Lower leg skin (tissue), 4 donors: ENCODE results near the gene SNX14. TPM values are rescaled to one million over a fixed set of nuclear protein-coding genes. Genes with fewer than 3 reads are reported as not detected.
"Not testable (repeated sequence)": the region's sequence is repeated elsewhere in the genome, so short reads cannot be mapped to it uniquely, and the experiment has no call there.

Experiments
- DNase-seq, 2 donors: peaks; one replicate each; pipeline ENCODE4 v3.0.0-alpha.2; 2019; ENCODE audit warnings: low spot score in 2 of 2
- H3K4me3 ChIP-seq: fragments of 200-600 bp; sonication (generic); 2 replicates; pipeline ENCODE4 v1.5.1; 2017; ENCODE audit warnings: mild to moderate bottlenecking, low read depth; ENCODE audit not compliant: poor library complexity, severe bottlenecking
- POLR2A ChIP-seq, 2 donors: fragments of 450-650 bp; IDR thresholded peaks; one replicate each; pipeline ENCODE4 v1.6.1; 2016 to 2017; ENCODE audit warnings: antibody characterized with exemption in 2 of 2, mild to moderate bottlenecking in 1 of 2, moderate library complexity in 1 of 2
- WGBS, 2 donors: methylation state at CpG; one replicate each; pipeline ENCODE4 v1.1.5; 2018; 5-methylcytosine and 5-hydroxymethylcytosine counted together
- intact Hi-C: fragments of 100-400 bp; cut with DNase I; formaldehyde crosslinking; loops from one replicate; pipeline ENCODE4 v1.15.0; 2023; ENCODE audit warnings: low total_unique reads
- total RNA-seq, 4 donors: library from RNA; depleted of rRNA; stranded (reverse); fragments of >200 nt; gene quantifications; one replicate each; pipeline ENCODE4 v1.1.0, GENCODE V29; 2016
- TF ChIP-seq, protein P1 (sequence below), 3 donors: fragments of 450-650 bp; IDR thresholded peaks; one replicate each; pipeline ENCODE4 v1.5.1; 2016; ENCODE audit warnings: antibody characterized with exemption in 3 of 3, mild to moderate bottlenecking in 3 of 3, moderate library complexity in 2 of 3

Gene SNX14
- total RNA-seq, 4 donors from 2014 or later, result 38.3 to 75.3 (median 56.6) TPM

DNA sequence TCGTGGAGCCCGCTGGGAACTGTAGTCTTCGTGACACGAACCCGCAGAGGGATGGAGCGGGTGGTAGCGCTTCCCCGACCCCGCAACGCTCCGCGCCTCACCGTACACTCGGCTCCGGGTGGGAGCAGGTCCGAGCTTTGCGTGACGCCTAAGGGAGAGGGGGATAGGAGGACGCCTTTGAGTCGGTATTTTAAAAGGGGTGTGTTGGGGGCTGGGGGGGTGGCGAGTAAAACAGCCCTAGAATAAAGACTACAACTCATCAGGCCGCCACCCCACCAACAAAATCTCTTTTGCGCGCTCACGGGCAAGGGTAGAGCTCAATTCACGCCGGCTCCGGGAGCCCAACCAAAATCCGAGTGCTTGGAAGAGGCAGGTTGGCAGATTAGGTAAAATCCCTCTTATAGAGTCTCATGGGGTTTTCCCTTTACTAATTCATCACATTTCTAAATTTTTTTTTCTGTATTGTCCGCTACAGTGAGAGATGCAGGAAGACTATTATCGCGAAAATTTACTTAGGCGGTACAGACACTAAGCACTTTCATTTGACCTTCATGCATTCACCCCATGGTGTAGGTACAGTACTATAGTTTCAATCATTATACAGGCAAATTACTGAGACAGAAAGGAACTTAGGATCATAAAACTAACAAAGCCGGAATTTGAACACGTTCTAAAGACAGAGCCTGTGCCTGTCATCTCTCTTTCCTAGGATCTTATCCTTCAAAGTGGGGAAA lies 706 bp upstream of the SNX14 start:
- intact Hi-C loops, result no loop called here
- WGBS, 2 donors, result 1% methylated on average over 35 of the region's 35 CpGs

DNA sequence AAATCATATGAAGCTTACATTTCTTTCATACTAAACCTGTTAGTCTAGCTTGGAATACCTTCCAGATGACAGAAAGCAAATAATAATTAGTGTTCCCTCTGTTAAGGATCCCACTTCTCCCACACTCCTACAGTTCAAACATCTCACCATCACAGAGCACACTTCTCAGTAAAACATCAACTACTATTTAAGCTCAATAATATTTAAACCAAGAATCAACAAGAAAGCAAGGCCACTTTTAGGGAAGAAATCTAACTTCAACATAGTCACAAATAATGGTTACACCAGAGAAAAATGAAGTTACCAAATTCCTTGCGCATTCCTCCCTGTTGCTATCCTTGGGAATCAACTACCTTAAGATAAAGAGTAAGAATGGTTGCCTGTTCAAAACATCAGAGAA lies 1.6 kb downstream of the SNX14 start:
- WGBS, 2 donors, result 95 to 100% methylated on average over 1 of the region's 1 CpG
- intact Hi-C loops, result no loop called here
- TF ChIP-seq POLR2A (IDR thresholded peaks at IDR 0.05), result no peak
- TF ChIP-seq, protein P1, sequence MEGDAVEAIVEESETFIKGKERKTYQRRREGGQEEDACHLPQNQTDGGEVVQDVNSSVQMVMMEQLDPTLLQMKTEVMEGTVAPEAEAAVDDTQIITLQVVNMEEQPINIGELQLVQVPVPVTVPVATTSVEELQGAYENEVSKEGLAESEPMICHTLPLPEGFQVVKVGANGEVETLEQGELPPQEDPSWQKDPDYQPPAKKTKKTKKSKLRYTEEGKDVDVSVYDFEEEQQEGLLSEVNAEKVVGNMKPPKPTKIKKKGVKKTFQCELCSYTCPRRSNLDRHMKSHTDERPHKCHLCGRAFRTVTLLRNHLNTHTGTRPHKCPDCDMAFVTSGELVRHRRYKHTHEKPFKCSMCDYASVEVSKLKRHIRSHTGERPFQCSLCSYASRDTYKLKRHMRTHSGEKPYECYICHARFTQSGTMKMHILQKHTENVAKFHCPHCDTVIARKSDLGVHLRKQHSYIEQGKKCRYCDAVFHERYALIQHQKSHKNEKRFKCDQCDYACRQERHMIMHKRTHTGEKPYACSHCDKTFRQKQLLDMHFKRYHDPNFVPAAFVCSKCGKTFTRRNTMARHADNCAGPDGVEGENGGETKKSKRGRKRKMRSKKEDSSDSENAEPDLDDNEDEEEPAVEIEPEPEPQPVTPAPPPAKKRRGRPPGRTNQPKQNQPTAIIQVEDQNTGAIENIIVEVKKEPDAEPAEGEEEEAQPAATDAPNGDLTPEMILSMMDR (IDR thresholded peaks at IDR 0.05), result no peak
- no peak for DNase-seq
- H3K4me3 ChIP-seq, result no peak overlapping the region

More for the DNA sequence above, 706 bp upstream of the SNX14 start:
- peak overlapping the region; percentile 41 for H3K4me3 ChIP-seq
- DNase-seq, result no peak
- TF ChIP-seq POLR2A (IDR thresholded peaks at IDR 0.05), result no peak
- TF ChIP-seq, protein P1 (IDR thresholded peaks at IDR 0.05), result no peak

DNA sequence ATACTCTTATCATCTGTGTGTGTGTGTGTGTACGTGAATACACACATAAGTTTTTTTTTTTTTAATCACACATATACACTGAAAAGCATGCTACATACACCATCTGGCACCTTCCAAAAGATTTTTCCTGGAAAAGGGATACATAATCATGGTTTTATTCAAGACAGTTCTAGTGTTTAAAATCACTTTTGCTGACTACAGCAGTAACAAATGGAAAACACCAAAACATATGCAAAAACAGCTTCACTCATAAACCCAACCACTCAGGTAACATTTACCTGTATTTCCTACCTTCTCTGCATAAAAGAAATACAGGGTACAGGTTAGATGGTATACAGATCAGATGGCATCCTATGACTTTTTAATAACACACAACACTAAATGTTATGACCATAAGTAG lies 2.5 kb downstream of the SNX14 start:
- intact Hi-C loops, result no loop called here

DNA sequence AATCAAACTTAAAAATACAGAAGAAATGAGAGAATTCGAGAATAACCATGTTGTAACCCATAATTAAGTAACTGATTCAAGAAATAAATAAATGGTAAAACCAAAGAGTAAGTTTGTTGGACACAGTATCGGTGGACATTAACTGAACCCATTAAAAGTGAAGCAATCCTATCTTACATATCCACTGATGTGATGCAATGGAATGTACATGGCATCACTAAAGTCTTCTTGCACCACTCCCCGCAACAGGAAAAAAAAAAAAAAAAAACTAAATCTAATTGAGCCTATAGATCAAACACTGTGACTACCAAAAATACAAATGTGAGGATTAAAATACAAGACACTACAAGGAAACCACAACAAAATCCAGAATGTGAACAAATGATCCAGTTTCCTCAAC lies 7.9 kb downstream of the SNX14 start:
- intact Hi-C loops, result no loop called here
- WGBS, 2 donors, result 86 to 92% methylated on average over 3 of the region's 3 CpGs

More for the DNA sequence above, 2.5 kb downstream of the SNX14 start:
- no peak overlapping the region for H3K4me3 ChIP-seq
- no peak for TF ChIP-seq POLR2A (IDR thresholded peaks at IDR 0.05)
- TF ChIP-seq, protein P1 (IDR thresholded peaks at IDR 0.05), result no peak
- 98 to 100% methylated on average over 1 of the region's 1 CpG for WGBS, 2 donors
- DNase-seq, result no peak

DNA sequence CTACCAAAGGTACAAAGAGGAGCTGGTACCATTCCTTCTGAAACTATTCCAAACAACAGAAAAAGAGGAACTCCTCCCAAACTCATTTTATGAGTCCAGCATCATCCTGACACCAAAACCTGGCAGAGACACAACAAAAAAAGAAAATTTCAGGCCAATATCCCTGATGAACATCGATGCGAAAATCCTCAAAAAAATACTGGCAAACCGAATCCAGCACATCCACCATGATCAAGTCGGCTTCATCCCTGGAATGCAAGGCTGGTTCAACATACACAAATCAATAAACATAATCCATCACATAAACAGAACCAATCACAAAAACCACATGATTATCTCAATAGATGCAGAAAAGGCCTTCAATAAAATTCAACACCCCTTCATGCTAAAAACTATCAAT lies 10.8 kb downstream of the SNX14 start:
- H3K4me3 ChIP-seq, intact Hi-C loops, DNase-seq: not testable (repeated sequence)
- WGBS, 2 donors, result 98 to 99% methylated on average over 4 of the region's 4 CpGs

More for the DNA sequence above, 7.9 kb downstream of the SNX14 start:
- H3K4me3 ChIP-seq, result no peak overlapping the region
- no peak for TF ChIP-seq POLR2A (IDR thresholded peaks at IDR 0.05)
- TF ChIP-seq, protein P1 (IDR thresholded peaks at IDR 0.05), result no peak
- no peak for DNase-seq

DNA sequence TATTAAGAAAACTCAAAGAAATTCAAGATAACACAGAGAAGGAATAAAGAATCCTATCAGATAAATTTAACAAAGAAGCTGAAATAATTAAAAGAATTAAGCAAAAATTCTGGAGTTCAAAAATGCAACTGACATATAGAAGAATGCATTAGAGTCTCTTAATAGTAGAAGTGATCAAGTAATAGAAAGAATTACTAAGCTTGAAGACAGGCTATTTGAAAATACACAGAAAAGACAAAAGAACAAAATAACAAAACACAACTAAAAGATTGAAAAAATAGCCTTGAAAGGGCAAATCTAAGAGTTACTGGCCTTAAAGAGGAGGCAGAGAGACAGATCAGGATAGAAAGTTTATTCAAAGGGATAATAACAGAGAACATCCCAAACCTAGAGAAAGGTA lies 12.1 kb downstream of the SNX14 start:
- no peak for DNase-seq
- TF ChIP-seq, protein P1 (IDR thresholded peaks at IDR 0.05), result no peak
- no peak for TF ChIP-seq POLR2A (IDR thresholded peaks at IDR 0.05)
- intact Hi-C loops, result no loop called here
- no peak overlapping the region for H3K4me3 ChIP-seq
